H1 (cell line): ENCODE measurements around the gene SEC14L5. TPM values are rescaled to one million over a fixed set of nuclear protein-coding genes. Genes with fewer than 3 reads are reported as not detected.
A peak's percentile ranks its signal among the peaks of the same experiment; 100 is the strongest.

Experiments used
- CTCF ChIA-PET: fragments of 300-600 bp; sonication (Branson Sonifier 250); formaldehyde crosslinking; loops from one replicate; lab custom pipeline; 2021; ENCODE audit not compliant: partially characterized antibody; lab: Charles Lee
- POLR2A ChIA-PET: fragments of 300-600 bp; sonication (Branson Sonifier 250); formaldehyde crosslinking; loops from one replicate; lab custom pipeline; 2021; ENCODE audit warnings: inconsistent platforms; ENCODE audit not compliant: partially characterized antibody; lab: Charles Lee
- DNase-seq, 2 experiments: peaks; one replicate each; pipeline versions ENCODE4 v3.0.0 to v3.0.0-alpha.2; 2010 to 2022; ENCODE audit warnings: low spot score in 2 of 2, low read depth in 1 of 2, mixed read lengths in 1 of 2
- FAIRE-seq: peaks from 2 replicates; lab custom pipeline; 2011; peaks lifted over from hg19 to GRCh38; lab: Jason Lieb, UNC
- H2AFZ ChIP-seq: 2 replicates; pipeline ENCODE4 v1.8.1; 2012; ENCODE audit warnings: low read length, inconsistent platforms
- H2AK5ac ChIP-seq: 2 replicates; pipeline ENCODE4 v1.6.1; 2013; ENCODE audit warnings: low read depth, low read length
- H2BK120ac ChIP-seq: replicated peaks from 2 replicates; pipeline ENCODE3; 2013; ENCODE audit warnings: low read depth, low read length, inconsistent platforms
- H2BK12ac ChIP-seq: 2 replicates; pipeline ENCODE4 v1.6.1; 2013; ENCODE audit warnings: low read depth, low read length
- H2BK15ac ChIP-seq: 2 replicates; pipeline ENCODE4 v1.6.1; 2013; ENCODE audit warnings: low read length
- H2BK20ac ChIP-seq: 2 replicates; pipeline ENCODE4 v1.6.1; 2013; ENCODE audit warnings: low read length
- H2BK5ac ChIP-seq: 2 replicates; pipeline ENCODE4 v1.6.1; 2013; ENCODE audit warnings: low read depth, low read length
- H3K14ac ChIP-seq: 2 replicates; pipeline ENCODE4 v1.6.1; 2013; ENCODE audit warnings: inconsistent platforms; ENCODE audit not compliant: insufficient read length
- H3K18ac ChIP-seq: 2 replicates; pipeline ENCODE4 v1.6.1; 2013; ENCODE audit warnings: low read length; ENCODE audit errors: extremely low read depth
- H3K23ac ChIP-seq: 2 replicates; pipeline ENCODE4 v1.6.1; 2013; ENCODE audit warnings: inconsistent platforms; ENCODE audit not compliant: insufficient read length
- H3K23me2 ChIP-seq: 2 replicates; pipeline ENCODE4 v1.6.1; 2013; ENCODE audit warnings: low read depth, low read length
- H3K27ac ChIP-seq: 2 replicates; pipeline ENCODE4 v1.6.1; 2011; ENCODE audit warnings: low read depth, low read length, inconsistent platforms
- H3K27me3 ChIP-seq, 4 experiments: replicated peaks in 1 of 4; 1 replicate in 1 of 4; 2 replicates in 3 of 4; pipeline versions ENCODE4 v1.6.1 to v1.8.1; 2011 to 2013; ENCODE audit warnings: low read length in 3 of 4, mild to moderate bottlenecking in 3 of 4, inconsistent platforms in 2 of 4, mixed read lengths in 2 of 4, moderate library complexity in 1 of 4; ENCODE audit not compliant: control insufficient read depth in 3 of 4, insufficient read depth in 3 of 4; ENCODE audit errors: extremely low read depth in 1 of 4
- H3K36me3 ChIP-seq, 4 experiments: 2 replicates each; pipeline versions ENCODE4 v1.6.1 to v1.8.1; 2011 to 2013; ENCODE audit warnings: mild to moderate bottlenecking in 4 of 4, low read length in 3 of 4, moderate library complexity in 2 of 4, control low read depth in 1 of 4, inconsistent platforms in 1 of 4; ENCODE audit not compliant: insufficient read depth in 4 of 4, control insufficient read depth in 2 of 4
- H3K4ac ChIP-seq: replicated peaks from 2 replicates; pipeline ENCODE3; 2013; ENCODE audit warnings: low read length, low read depth, mixed read lengths, inconsistent platforms; ENCODE audit not compliant: insufficient read length
- H3K4me1 ChIP-seq, 4 experiments: replicated peaks in 1 of 4; 1 replicate in 1 of 4; 2 replicates in 3 of 4; pipeline versions ENCODE4 v1.6.1 to v1.8.1; 2011 to 2013; ENCODE audit warnings: low read length in 3 of 4, inconsistent platforms in 2 of 4, mixed read lengths in 1 of 4; ENCODE audit not compliant: insufficient read depth in 4 of 4, control insufficient read depth in 3 of 4
- H3K4me2 ChIP-seq, 2 experiments: 2 replicates each; pipeline versions ENCODE4 v1.6.1 to v1.8.1; 2011 to 2013; ENCODE audit warnings: low read depth in 2 of 2, low read length in 2 of 2, control low read depth in 1 of 2, inconsistent platforms in 1 of 2, mild to moderate bottlenecking in 1 of 2; ENCODE audit not compliant: insufficient read depth in 1 of 2
- H3K4me3 ChIP-seq, 4 experiments: fragments of 200-600, 300-600 bp in 1 of 4; sonication (generic), shearing (Covaris generic), sonication (Bioruptor Twin) in 1 of 4; 2 replicates each; pipeline versions ENCODE4 v1.5.1 to v1.8.1; 2011 to 2016; ENCODE audit warnings: low read length in 4 of 4, low read depth in 3 of 4, control low read depth in 2 of 4, inconsistent platforms in 2 of 4, mild to moderate bottlenecking in 2 of 4, mixed read lengths in 1 of 4, moderate library complexity in 1 of 4; ENCODE audit not compliant: insufficient read depth in 2 of 4; ENCODE audit errors: extremely low read depth in 1 of 4
- H3K56ac ChIP-seq: replicated peaks from 2 replicates; pipeline ENCODE3; 2013; ENCODE audit warnings: low read depth, mild to moderate bottlenecking, mixed read lengths, low read length, inconsistent platforms; ENCODE audit not compliant: insufficient read length
- H3K79me1 ChIP-seq: 2 replicates; pipeline ENCODE4 v1.6.1; 2013; ENCODE audit warnings: low read depth, low read length, control low read depth
- H3K79me2 ChIP-seq, 2 experiments: 2 replicates each; pipeline versions ENCODE4 v1.6.1 to v1.8.1; 2012 to 2013; ENCODE audit warnings: low read length in 2 of 2, mild to moderate bottlenecking in 2 of 2, inconsistent platforms in 1 of 2; ENCODE audit not compliant: insufficient read depth in 2 of 2, control insufficient read depth in 1 of 2
- H3K9ac ChIP-seq, 4 experiments: replicated peaks in 1 of 4; 1 replicate in 1 of 4; 2 replicates in 3 of 4; pipeline versions ENCODE4 v1.6.1 to v1.8.1; 2011 to 2013; ENCODE audit warnings: low read depth in 3 of 4, low read length in 3 of 4, control low read depth in 2 of 4, mild to moderate bottlenecking in 2 of 4, moderate library complexity in 2 of 4, inconsistent platforms in 1 of 4; ENCODE audit errors: extremely low read depth in 1 of 4
- H3K9me3 ChIP-seq, 2 experiments: 2 replicates each; pipeline versions ENCODE4 v1.6.1 to v1.8.1; 2012 to 2013; ENCODE audit warnings: mild to moderate bottlenecking in 2 of 2, moderate library complexity in 2 of 2, control low read depth in 1 of 2, inconsistent platforms in 1 of 2, low read depth in 1 of 2, low read length in 1 of 2, mixed read lengths in 1 of 2; ENCODE audit not compliant: insufficient read depth in 2 of 2
- H4K20me1 ChIP-seq, 2 experiments: replicated peaks in 1 of 2; 2 replicates each; pipeline versions ENCODE3 to v1.8.1; 2011 to 2013; ENCODE audit warnings: inconsistent platforms in 2 of 2, low read length in 2 of 2, mild to moderate bottlenecking in 1 of 2; ENCODE audit not compliant: insufficient read depth in 2 of 2, control insufficient read depth in 1 of 2
- H4K5ac ChIP-seq: 2 replicates; pipeline ENCODE4 v1.6.1; 2013; ENCODE audit warnings: low read length, low read depth, mixed read lengths, inconsistent platforms; ENCODE audit not compliant: insufficient read length
- H4K8ac ChIP-seq: 2 replicates; pipeline ENCODE4 v1.8.0; 2013; ENCODE audit warnings: mild to moderate bottlenecking, moderate library complexity, low read length, inconsistent platforms; ENCODE audit not compliant: insufficient read depth; ENCODE audit errors: extremely low read depth
- H4K91ac ChIP-seq: replicated peaks from 2 replicates; pipeline ENCODE3; 2013; ENCODE audit warnings: low read length, mixed read lengths, inconsistent platforms; ENCODE audit not compliant: insufficient read length
- HDAC2 ChIP-seq, 2 experiments: fragments of 300-600 bp in 1 of 2; sonication (generic) in 1 of 2; IDR thresholded peaks; 2 replicates each; pipeline ENCODE4 v1.6.1; 2011 to 2012; ENCODE audit warnings: low read depth in 2 of 2, low read length in 2 of 2, mild to moderate bottlenecking in 2 of 2, moderate library complexity in 2 of 2, borderline replicate concordance in 1 of 2, inconsistent platforms in 1 of 2
- RBBP5 ChIP-seq: IDR thresholded peaks from 2 replicates; pipeline ENCODE4 v1.7.1; 2012; ENCODE audit warnings: low read depth, mild to moderate bottlenecking, inconsistent platforms, low read length, moderate library complexity, borderline replicate concordance
- SIX5 ChIP-seq: IDR thresholded peaks from 2 replicates; pipeline ENCODE4 v1.6.1; 2011; ENCODE audit warnings: mild to moderate bottlenecking, low read depth, low read length
- SP1 ChIP-seq: IDR thresholded peaks from 2 replicates; pipeline ENCODE4 v1.6.1; 2011; ENCODE audit warnings: low read depth, low read length
- ZNF274 ChIP-seq: IDR thresholded peaks from 2 replicates; pipeline ENCODE4 v1.7.0; 2012; ENCODE audit warnings: low read length, borderline replicate concordance; ENCODE audit errors: extremely low read depth
- WGBS, 2 experiments: shearing (Covaris generic) in 1 of 2; methylation state at CpG; one replicate each; pipeline versions ENCODE4 v1.1.6 to v1.1.7; 2013 to 2015; ENCODE audit warnings: low lambda C conversion rate in 2 of 2, mixed read lengths in 2 of 2, inconsistent platforms in 1 of 2, low coverage in 1 of 2, missing lambda C conversion rate in 1 of 2; ENCODE audit not compliant: insufficient replicate concordance in 2 of 2, insufficient coverage in 1 of 2, insufficient read length in 1 of 2; ENCODE audit errors: extremely low coverage in 1 of 2, missing lambda C conversion rate in 1 of 2; 5-methylcytosine and 5-hydroxymethylcytosine counted together
- polyA plus RNA-seq, 7 experiments: library from polyadenylated mRNA; depleted of rRNA in 3 of 7; stranded (reverse) in 5 of 7; unstranded in 2 of 7; fragments of >200 nt in 5 of 7; fragments of 200-250 nt in 2 of 7; gene quantifications; 1 replicate in 5 of 7; 2 replicates in 1 of 7; 4 replicates in 1 of 7; pipeline versions ENCODE4 v1.2.1 to v1.2.3, GENCODE V29; 2011 to 2013; ENCODE audit warnings: missing spikeins in 2 of 7, mixed read lengths in 2 of 7
- total RNA-seq: library from RNA; stranded (reverse); fragmentation: NEBNext Ultra II Directional; extraction: Animal tissue kit (Norgen Biotek cat#: 25700); gene quantifications from 2 replicates; pipeline ENCODE4 v1.2.1, GENCODE V29; 2021
- TF ChIP-seq, protein P1 (sequence below): IDR thresholded peaks from 2 replicates; pipeline ENCODE4 v1.6.1; 2011; ENCODE audit warnings: low read length, improper control_type of control experiment

SEC14L5 gene
- total and polyA plus RNA-seq, 2 of the 8 experiments (the other 6 are each of a cell fraction or from before 2014, with no cell fraction given) = 1.9 to 3.0 TPM

- H2AK5ac ChIP-seq = no peak overlapping the region
- TF ChIP-seq ZNF274 (no peak), HDAC2 (IDR thresholded peaks at IDR 0.05; ENCODE audit: borderline replicate concordance in 1 of 2, low read depth in 2 of 2, low read length in 2 of 2) (no peak), SIX5 (no peak), SP1 (no peak), RBBP5 (0 out of 2 replicates have a peak, but pooled peaks have one; percentile 1)
- TF ChIP-seq, protein P1, sequence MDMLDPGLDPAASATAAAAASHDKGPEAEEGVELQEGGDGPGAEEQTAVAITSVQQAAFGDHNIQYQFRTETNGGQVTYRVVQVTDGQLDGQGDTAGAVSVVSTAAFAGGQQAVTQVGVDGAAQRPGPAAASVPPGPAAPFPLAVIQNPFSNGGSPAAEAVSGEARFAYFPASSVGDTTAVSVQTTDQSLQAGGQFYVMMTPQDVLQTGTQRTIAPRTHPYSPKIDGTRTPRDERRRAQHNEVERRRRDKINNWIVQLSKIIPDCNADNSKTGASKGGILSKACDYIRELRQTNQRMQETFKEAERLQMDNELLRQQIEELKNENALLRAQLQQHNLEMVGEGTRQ = no peak
- H3K36me3 ChIP-seq = no peaks in the 10 kb centered on the region
- 86% methylated on average over 18 of the region's 19 CpGs; no CpG with 5 or more reads in 1 of the 2 experiments for WGBS, 2 experiments
- H2BK20ac ChIP-seq = no peak overlapping the region
- H4K5ac ChIP-seq = no peak overlapping the region
- no peak overlapping the region for H3K18ac ChIP-seq
- H3K4me3 ChIP-seq = peak overlapping the region; percentile 67 to 100 (median 96); a peak in 5 of 8 replicates
- FAIRE-seq (no peak), DNase-seq (no peak)
- H3K27me3 ChIP-seq = no peaks in the 10 kb centered on the region
- no peak overlapping the region for H3K27ac ChIP-seq
- peak overlapping the region; percentile 67 to 90 for H3K4me2 ChIP-seq
- no peaks in the 10 kb centered on the region for H3K9me3 ChIP-seq
- no peak overlapping the region for H2AFZ ChIP-seq
- H2BK12ac ChIP-seq = no peak overlapping the region; the same call in 1 of the 2 replicates
- H3K4me1 ChIP-seq = peaks cover 0 to 11% (median 7%) of the 10 kb centered on the region in 4 experiments; a peak in 4 of 7 replicates
- no peak overlapping the region for H3K9ac ChIP-seq
- H3K14ac ChIP-seq = no peak overlapping the region
- H3K79me1 ChIP-seq = peaks cover 2% of the 10 kb centered on the region; the same call in 1 of the 2 replicates
- H4K91ac ChIP-seq = no peak overlapping the region
- ChIA-PET POLR2A (interaction anchor here (0.8 to 3.7 kb wide), 12 partner anchors 9 to 477 kb away, joined by 3 to 18 read pairs (median 4); partner anchors contain the start of genes ANKS3, DNAAF8, GLYR1 and SEC14L5), CTCF (interaction anchor here (0.6 to 2.0 kb wide), 12 partner anchors 13 to 146 kb away, joined by 3 to 9 read pairs (median 4); no protein-coding TSS in a partner anchor)
- peaks cover 0 to 19% of the 10 kb centered on the region in 2 experiments for H4K20me1 ChIP-seq
- H4K8ac ChIP-seq = peak overlapping the region; percentile 93; the same call in 1 of the 2 replicates
- no peak overlapping the region for H3K23ac ChIP-seq
- H2BK5ac ChIP-seq = no peak overlapping the region
- H3K56ac ChIP-seq = no peak overlapping the region
- H3K79me2 ChIP-seq = peaks cover 0 to 11% of the 10 kb centered on the region in 2 experiments; a peak in 1 of 4 replicates
- no peak overlapping the region for H2BK120ac ChIP-seq
- peaks cover 3% of the 10 kb centered on the region; the same call in 1 of the 2 replicates for H3K23me2 ChIP-seq
- H3K4ac ChIP-seq = no peak overlapping the region
- no peak overlapping the region for H2BK15ac ChIP-seq
Measured at GRCh38 chr16:4935241-4935855, 22.8 kb upstream of the SEC14L5 start.
